Glutamatergic neuron (in vitro differentiated cells): ENCODE results near the gene CCNI2. TPM values are rescaled to one million over a fixed set of nuclear protein-coding genes. Genes with fewer than 3 reads are reported as not detected.

Experiments
- DNase-seq: peaks from one replicate; pipeline ENCODE4 v3.0.0; 2022
- H3K27ac Mint-ChIP-seq: one replicate; pipeline ENCODE4 v1.8.0; 2020; ENCODE audit warnings: mild to moderate bottlenecking, mixed read lengths, inconsistent platforms; ENCODE audit not compliant: unreplicated experiment
- H3K27me3 Mint-ChIP-seq: one replicate; pipeline ENCODE4 v1.8.0; 2020; ENCODE audit warnings: mild to moderate bottlenecking, moderate library complexity, mixed read lengths, inconsistent platforms; ENCODE audit not compliant: unreplicated experiment
- H3K36me3 Mint-ChIP-seq: one replicate; pipeline ENCODE4 v1.8.0; 2020; ENCODE audit warnings: mild to moderate bottlenecking, mixed read lengths, inconsistent platforms; ENCODE audit not compliant: unreplicated experiment
- H3K4me1 Mint-ChIP-seq: one replicate; pipeline ENCODE4 v1.8.0; 2020; ENCODE audit warnings: mild to moderate bottlenecking, low read depth, mixed read lengths, inconsistent platforms; ENCODE audit not compliant: unreplicated experiment
- H3K4me3 Mint-ChIP-seq: one replicate; pipeline ENCODE4 v1.8.0; 2020; ENCODE audit warnings: mild to moderate bottlenecking, mixed read lengths, inconsistent platforms; ENCODE audit not compliant: unreplicated experiment
- H3K9me3 Mint-ChIP-seq: one replicate; pipeline ENCODE4 v1.8.0; 2020; ENCODE audit warnings: mild to moderate bottlenecking, moderate library complexity, mixed read lengths, inconsistent platforms; ENCODE audit not compliant: unreplicated experiment
- CTCF ChIP-seq: fragments of 200-600 bp; sonication (generic); IDR thresholded peaks from one replicate; pipeline ENCODE4 v1.5.0; 2021; ENCODE audit not compliant: partially characterized antibody, unreplicated experiment
- total RNA-seq: library from RNA; stranded (reverse); fragmentation: NEBNext Ultra II Directional; extraction: Animal tissue kit (Norgen Biotek cat#: 25700); gene quantifications from one replicate; pipeline ENCODE4 v1.2.1, GENCODE V29; 2021; ENCODE audit not compliant: unreplicated experiment

The CCNI2 gene
- total RNA-seq, 1 donor from 2014 or later, result 0.17 TPM

- Mint-ChIP-seq H3K9me3 (peaks cover 3% of the 10 kb centered on the region), H3K27me3 (peaks cover 14% of the 10 kb centered on the region), H3K4me3 (no peak overlapping the region), H3K4me1 (peaks cover 5% of the 10 kb centered on the region), H3K27ac (no peak overlapping the region), H3K36me3 (no peaks in the 10 kb centered on the region)
- DNase-seq, result no peak
- TF ChIP-seq CTCF, result no peak
Measured at GRCh38 chr5:132770476-132771159, 23.4 kb downstream of the CCNI2 start.

GRCh38 chr5:132771503-132771998, 24.3 kb downstream of the CCNI2 start:
- Mint-ChIP-seq H3K9me3 (peaks cover 3% of the 10 kb centered on the region), H3K36me3 (no peaks in the 10 kb centered on the region), H3K4me1 (peaks cover 6% of the 10 kb centered on the region), H3K27ac (no peak overlapping the region), H3K27me3 (peaks cover 14% of the 10 kb centered on the region), H3K4me3 (no peak overlapping the region)
- TF ChIP-seq CTCF, result no peak
- DNase-seq, result no peak

- Mint-ChIP-seq H3K4me1 (peaks cover 6% of the 10 kb centered on the region), H3K27ac (no peak overlapping the region), H3K27me3 (peaks cover 12% of the 10 kb centered on the region), H3K9me3 (no peaks in the 10 kb centered on the region), H3K36me3 (no peaks in the 10 kb centered on the region), H3K4me3 (no peak overlapping the region)
- TF ChIP-seq CTCF, result no peak
- no peak for DNase-seq
Measured at GRCh38 chr5:132772291-132773070, 25.3 kb downstream of the CCNI2 start.

- Mint-ChIP-seq H3K27me3 (peaks cover 12% of the 10 kb centered on the region), H3K36me3 (no peaks in the 10 kb centered on the region), H3K9me3 (no peaks in the 10 kb centered on the region), H3K27ac (no peak overlapping the region), H3K4me3 (no peak overlapping the region), H3K4me1 (peaks cover 10% of the 10 kb centered on the region)
- no peak for DNase-seq
- TF ChIP-seq CTCF, result no peak
Measured at GRCh38 chr5:132773114-132773513, 25.9 kb downstream of the CCNI2 start.
